ENCODE results near the gene CTSL. TPM values are rescaled to one million over a fixed set of nuclear protein-coding genes. Genes with fewer than 3 reads are reported as not detected.

CTSL gene
- total RNA-seq, 3 donors from 2014 or later (not counting 1 experiment from before 2014, with no cell fraction given), result 1.2 to 4.4 (median 1.2) TPM

DNA sequence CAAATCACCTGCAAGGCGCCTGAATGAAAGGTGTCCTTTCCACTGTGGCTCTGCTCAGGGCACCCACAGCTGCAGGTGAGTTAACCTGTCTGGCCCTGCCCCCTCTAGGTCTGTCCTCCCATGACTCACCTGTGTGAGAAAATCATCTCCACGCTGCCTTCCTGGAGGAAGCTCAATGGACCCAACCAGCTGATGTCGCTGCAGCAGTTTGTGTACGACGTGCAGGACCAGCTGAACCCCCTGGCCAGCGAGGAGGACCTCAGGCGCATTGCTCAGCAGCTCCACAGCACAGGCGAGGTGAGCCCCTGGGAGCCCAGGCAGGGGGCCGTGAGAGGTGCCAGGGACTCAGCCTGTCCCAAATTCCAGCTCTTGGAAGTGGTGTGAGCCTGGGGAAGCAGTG, 23.0 kb upstream of the CTSL start:
- TF ChIP-seq, protein P1, sequence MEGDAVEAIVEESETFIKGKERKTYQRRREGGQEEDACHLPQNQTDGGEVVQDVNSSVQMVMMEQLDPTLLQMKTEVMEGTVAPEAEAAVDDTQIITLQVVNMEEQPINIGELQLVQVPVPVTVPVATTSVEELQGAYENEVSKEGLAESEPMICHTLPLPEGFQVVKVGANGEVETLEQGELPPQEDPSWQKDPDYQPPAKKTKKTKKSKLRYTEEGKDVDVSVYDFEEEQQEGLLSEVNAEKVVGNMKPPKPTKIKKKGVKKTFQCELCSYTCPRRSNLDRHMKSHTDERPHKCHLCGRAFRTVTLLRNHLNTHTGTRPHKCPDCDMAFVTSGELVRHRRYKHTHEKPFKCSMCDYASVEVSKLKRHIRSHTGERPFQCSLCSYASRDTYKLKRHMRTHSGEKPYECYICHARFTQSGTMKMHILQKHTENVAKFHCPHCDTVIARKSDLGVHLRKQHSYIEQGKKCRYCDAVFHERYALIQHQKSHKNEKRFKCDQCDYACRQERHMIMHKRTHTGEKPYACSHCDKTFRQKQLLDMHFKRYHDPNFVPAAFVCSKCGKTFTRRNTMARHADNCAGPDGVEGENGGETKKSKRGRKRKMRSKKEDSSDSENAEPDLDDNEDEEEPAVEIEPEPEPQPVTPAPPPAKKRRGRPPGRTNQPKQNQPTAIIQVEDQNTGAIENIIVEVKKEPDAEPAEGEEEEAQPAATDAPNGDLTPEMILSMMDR (IDR thresholded peaks at IDR 0.05), result no peak
- Histone ChIP-seq H3K9me3 (ENCODE audit: control insufficient read depth, insufficient read depth, low read length) (no peaks in the 10 kb centered on the region), H3K27me3 (ENCODE audit: control insufficient read depth, insufficient read depth, low read length) (no peaks in the 10 kb centered on the region), H3K27ac (ENCODE audit: low read length) (no peak overlapping the region), H3K4me1 (ENCODE audit: control insufficient read depth, insufficient read depth, low read length) (no peaks in the 10 kb centered on the region), H3K4me3 (ENCODE audit: low read length) (no peak overlapping the region), H3K36me3 (ENCODE audit: control insufficient read depth, insufficient read depth, low read length) (no peaks in the 10 kb centered on the region)
- intact Hi-C loops (cut with micrococcal nuclease), result no loop called here
- Mint-ChIP-seq H3K9me3 (no peaks in the 10 kb centered on the region), H3K36me3 (no peaks in the 10 kb centered on the region), H3K27ac (no peak overlapping the region), H3K27me3 (ENCODE audit: low read depth in 2 of 2) (no peaks in the 10 kb centered on the region), H3K4me1 (no peaks in the 10 kb centered on the region), H3K4me3 (no peak overlapping the region)
- no peak for ATAC-seq
- no peak for DNase-seq
- 93% methylated on average over 9 of the region's 9 CpGs for WGBS (ENCODE audit: insufficient coverage)

GRCh38 chr9:87703636-87704276, 22.2 kb upstream of the CTSL start:
- Histone ChIP-seq H3K9me3 (ENCODE audit: control insufficient read depth, insufficient read depth, low read length) (no peaks in the 10 kb centered on the region), H3K27ac (ENCODE audit: low read length) (no peak overlapping the region), H3K4me1 (ENCODE audit: control insufficient read depth, insufficient read depth, low read length) (no peaks in the 10 kb centered on the region), H3K4me3 (ENCODE audit: low read length) (no peak overlapping the region), H3K27me3 (ENCODE audit: control insufficient read depth, insufficient read depth, low read length) (no peaks in the 10 kb centered on the region), H3K36me3 (ENCODE audit: control insufficient read depth, insufficient read depth, low read length) (no peaks in the 10 kb centered on the region)
- intact Hi-C loops (cut with micrococcal nuclease), result no loop called here
- no peaks in the 10 kb centered on the region for H3K36me3 Mint-ChIP-seq
- no peak overlapping the region for H3K4me3 Mint-ChIP-seq
- H3K27me3 Mint-ChIP-seq (ENCODE audit: low read depth in 2 of 2), result no peaks in the 10 kb centered on the region
- ATAC-seq, result no peak
- H3K4me1 Mint-ChIP-seq, result no peaks in the 10 kb centered on the region
- 96% methylated on average over 7 of the region's 7 CpGs for WGBS (ENCODE audit: insufficient coverage)
- no peak overlapping the region for H3K27ac Mint-ChIP-seq
- H3K9me3 Mint-ChIP-seq, result no peaks in the 10 kb centered on the region
- DNase-seq, result no peak
- TF ChIP-seq, protein P1 (IDR thresholded peaks at IDR 0.05), result no peak

GRCh38 chr9:87704342-87704741, 21.6 kb upstream of the CTSL start:
- Histone ChIP-seq H3K4me3 (ENCODE audit: low read length) (no peak overlapping the region), H3K27ac (ENCODE audit: low read length) (no peak overlapping the region), H3K9me3 (ENCODE audit: control insufficient read depth, insufficient read depth, low read length) (no peaks in the 10 kb centered on the region), H3K27me3 (ENCODE audit: control insufficient read depth, insufficient read depth, low read length) (no peaks in the 10 kb centered on the region), H3K36me3 (ENCODE audit: control insufficient read depth, insufficient read depth, low read length) (no peaks in the 10 kb centered on the region), H3K4me1 (ENCODE audit: control insufficient read depth, insufficient read depth, low read length) (no peaks in the 10 kb centered on the region)
- TF ChIP-seq, protein P1 (IDR thresholded peaks at IDR 0.05), result no peak
- no peaks in the 10 kb centered on the region for H3K36me3 Mint-ChIP-seq
- no peaks in the 10 kb centered on the region for H3K9me3 Mint-ChIP-seq
- intact Hi-C loops (cut with micrococcal nuclease), result no loop called here
- ATAC-seq, result no peak
- no peaks in the 10 kb centered on the region for H3K4me1 Mint-ChIP-seq
- no peaks in the 10 kb centered on the region for H3K27me3 Mint-ChIP-seq (ENCODE audit: low read depth in 2 of 2)
- 79% methylated on average over 6 of the region's 6 CpGs for WGBS (ENCODE audit: insufficient coverage)
- no peak for DNase-seq
- H3K27ac Mint-ChIP-seq, result no peak overlapping the region
- H3K4me3 Mint-ChIP-seq, result no peak overlapping the region
